HG02798 (cell line): ENCODE data around the gene DCTN2.
"Not testable (repeated sequence)": the region's sequence is repeated elsewhere in the genome, so short reads cannot be mapped to it uniquely, and the experiment has no call there.

Source experiments
- ATAC-seq: cut with Tn5 transposase; IDR thresholded peaks from one replicate; pipeline ENCODE4 v1.9.1; 2021; ENCODE audit warnings: mild to moderate bottlenecking; ENCODE audit not compliant: unreplicated experiment, poor library complexity

Gene DCTN2

DNA sequence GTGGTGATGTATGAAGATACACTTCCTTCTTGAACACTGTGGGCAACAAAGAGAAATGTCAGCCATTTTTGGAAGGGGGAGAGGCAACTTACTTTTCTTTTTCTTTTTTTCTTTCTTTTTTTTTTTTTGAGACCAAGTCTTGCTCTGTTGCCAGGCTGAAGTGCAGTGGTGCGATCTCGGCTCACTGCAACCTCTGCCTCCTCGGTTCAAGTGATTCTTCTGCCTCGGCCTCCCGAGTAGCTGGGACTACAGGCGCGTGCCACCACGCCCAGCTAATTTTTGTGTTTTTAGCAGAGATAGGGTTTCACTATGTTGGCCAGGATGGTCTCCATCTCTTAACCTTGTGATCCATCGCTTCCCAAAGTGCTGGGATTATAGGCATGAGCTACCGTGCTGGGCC, 29.3 kb downstream of the DCTN2 start:
- not testable (repeated sequence) for ATAC-seq

GRCh38 chr12:57517187-57517586, 29.8 kb downstream of the DCTN2 start:
- ATAC-seq = no peak

DNA sequence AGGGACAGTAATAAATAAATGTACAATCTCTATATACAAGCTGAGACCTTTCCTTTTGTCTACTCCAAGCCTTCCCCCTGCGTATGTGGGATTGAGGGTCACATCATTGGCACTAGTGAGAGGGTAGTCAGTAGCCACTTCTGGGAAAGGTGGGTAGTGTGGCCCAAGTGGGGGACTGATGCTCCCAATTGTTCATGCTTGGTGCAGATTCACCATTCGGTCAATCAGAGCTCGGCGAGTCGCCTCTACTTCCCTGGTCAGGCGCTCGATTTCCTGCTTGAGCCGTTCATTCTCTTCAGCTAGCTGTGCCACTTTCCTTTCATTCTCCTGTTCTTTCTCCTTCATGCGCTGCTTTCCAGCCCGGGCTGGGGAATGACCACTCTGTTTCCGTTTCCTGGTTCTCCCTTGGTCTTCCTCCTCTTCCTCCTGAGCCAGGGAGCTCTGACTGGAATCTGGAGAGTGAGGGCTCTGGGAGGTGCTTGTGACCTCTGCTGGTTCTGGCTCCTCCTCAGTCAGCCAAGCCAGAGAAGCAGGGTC, 30.3 kb downstream of the DCTN2 start:
- no peak for ATAC-seq

DNA sequence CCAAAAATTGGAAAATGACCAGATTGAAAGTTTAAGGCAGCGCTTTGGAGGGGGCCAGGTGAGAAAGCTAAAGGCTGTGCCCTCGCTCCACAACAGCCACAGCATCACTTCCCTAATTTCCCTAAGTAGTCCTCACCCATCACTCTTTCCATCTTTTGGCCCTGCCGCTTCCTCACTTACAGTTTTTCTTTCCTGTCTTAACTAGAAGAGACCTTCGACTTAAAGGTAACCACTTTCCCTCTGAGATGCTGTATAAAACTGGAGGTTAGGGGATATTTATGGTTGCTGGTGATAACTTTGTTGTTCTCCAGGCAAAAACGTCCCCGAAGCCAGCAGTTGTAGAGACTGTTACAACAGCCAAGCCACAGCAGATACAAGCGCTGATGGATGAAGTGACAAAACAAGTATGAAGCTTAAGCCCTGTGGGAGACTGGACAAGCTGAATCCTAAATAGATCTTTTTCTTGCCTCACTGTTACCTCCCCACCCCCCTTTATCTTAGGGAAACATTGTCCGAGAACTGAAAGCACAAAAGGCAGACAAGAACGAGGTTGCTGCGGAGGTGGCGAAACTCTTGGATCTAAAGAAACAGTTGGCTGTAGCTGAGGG, 31.0 kb downstream of the DCTN2 start:
- no peak for ATAC-seq

DNA sequence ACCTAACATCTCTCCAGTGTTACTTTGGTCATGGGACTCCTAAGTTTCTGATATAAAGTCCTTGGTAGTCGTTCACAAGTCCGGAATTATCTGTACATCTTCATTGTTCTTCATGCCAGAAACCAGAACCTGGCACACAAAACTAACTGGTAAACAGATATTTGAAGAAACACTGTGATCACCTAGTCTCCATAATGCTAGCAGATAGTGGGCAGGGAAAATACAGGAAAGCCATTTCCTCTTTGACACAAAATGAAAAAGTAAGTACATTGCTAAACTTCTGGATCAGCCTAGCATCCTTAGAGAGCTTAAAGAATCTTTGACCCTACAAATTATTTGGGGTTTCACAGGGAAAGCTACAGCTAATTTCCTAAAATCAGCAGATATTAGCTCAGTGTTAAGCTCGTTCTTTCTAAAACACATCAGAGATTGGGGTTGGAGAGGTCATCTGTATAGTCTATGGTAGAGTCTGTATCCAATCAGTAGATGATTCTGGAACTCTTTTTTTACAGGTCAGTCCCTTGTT, 31.5 kb downstream of the DCTN2 start:
- ATAC-seq = no peak

- no peak for ATAC-seq
These were observed 32.1 kb downstream of the DCTN2 start for GRCh38 chr12:57514720-57515407.

- ATAC-seq = not testable (repeated sequence)
These were observed 32.7 kb downstream of the DCTN2 start for GRCh38 chr12:57514246-57514645.

DNA sequence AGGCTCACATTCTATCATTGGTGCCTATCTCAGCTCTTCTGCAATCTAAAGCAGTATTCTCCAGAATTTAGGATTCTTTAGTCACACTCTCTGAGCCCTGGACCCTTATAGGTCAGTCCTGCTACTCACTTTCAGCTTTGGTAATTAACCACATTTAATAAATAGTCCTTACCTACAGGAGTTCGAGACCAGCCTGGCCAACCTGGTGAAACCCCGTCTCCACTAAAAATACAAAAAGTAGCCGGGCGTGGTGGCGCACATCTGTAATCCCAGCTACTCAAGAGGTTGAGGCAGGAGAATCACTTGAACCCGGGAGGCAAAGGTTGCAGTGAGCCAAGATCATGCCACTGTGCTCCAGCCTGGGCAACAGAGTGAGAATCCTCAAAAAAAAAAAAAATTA, 33.3 kb downstream of the DCTN2 start:
- ATAC-seq = not testable (repeated sequence)

- no peak for ATAC-seq
These were observed 33.7 kb downstream of the DCTN2 start for GRCh38 chr12:57513266-57513665.

GRCh38 chr12:57512665-57513064, 34.3 kb downstream of the DCTN2 start:
- no peak for ATAC-seq

GRCh38 chr12:57511588-57512325, 35.2 kb downstream of the DCTN2 start:
- ATAC-seq = no peak

- no peak for ATAC-seq
These were observed 35.8 kb downstream of the DCTN2 start for GRCh38 chr12:57511161-57511560.

GRCh38 chr12:57507796-57508195, 39.2 kb downstream of the DCTN2 start:
- not testable (repeated sequence) for ATAC-seq

DNA sequence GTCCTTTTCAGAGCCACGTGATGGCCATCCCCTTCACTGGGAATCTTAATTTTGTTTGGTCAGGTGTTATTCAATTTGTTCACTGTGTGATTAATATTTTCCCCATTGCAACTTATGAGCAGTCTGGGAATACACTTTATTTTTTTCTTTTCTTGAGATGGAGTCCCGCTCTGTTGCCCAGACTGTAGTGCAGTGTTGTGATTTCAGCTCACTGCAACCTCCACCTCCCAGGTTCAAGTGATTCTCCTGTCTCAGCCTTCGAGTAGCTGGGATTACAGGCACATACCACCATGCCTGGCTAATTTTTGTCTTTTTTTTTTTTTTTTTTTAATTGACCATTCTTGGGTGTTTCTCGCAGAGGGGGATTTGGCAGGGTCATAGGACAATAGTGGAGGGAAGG, 40.5 kb downstream of the DCTN2 start:
- ATAC-seq = not testable (repeated sequence)

DNA sequence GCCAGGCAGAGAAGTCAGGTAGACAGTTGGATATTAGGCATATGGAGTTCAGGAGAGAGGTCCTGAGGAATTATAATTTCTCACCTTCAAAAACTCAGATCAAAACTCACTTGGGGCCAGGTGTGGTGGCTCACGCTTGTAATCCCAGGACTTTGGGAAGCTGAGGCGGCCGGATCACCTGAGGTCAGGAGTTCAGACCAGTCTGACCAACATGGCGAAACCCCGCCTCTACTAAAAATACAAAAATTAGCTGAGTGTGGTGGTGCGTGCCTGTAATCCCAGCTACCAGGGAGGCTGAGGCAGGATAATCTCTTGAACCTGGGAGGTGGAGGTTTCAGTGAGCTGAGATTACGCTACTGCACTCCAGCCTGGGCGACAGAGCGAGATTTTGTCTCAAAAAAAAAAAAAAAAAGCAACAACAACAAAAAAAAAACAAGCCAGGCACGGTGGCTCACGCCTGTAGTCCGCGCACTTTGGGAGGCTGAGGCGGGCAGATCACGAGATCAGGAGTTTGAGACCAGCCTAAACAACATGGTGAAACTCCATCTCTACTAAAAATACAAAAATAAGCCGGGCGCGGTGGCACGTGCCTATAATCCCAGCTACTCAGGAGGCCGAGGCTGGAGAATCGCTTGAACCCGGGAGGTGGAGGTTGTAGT, 44.6 kb downstream of the DCTN2 start:
- not testable (repeated sequence) for ATAC-seq

DNA sequence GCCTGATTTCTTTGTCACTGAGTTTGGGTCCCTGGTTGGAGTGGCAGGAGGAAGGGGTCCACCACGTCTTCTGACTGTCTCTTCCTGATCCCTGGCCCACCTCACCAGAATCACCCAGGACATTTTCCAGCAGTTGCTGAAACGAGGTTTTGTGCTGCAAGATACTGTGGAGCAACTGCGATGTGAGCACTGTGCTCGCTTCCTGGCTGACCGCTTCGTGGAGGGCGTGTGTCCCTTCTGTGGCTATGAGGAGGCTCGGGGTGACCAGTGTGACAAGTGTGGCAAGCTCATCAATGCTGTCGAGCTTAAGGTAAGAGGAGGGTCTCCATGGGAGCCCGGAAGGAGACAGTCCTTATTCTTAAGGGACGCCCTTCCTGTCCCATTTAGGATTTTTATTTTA, 46.8 kb downstream of the DCTN2 start:
- ATAC-seq = no peak

DNA sequence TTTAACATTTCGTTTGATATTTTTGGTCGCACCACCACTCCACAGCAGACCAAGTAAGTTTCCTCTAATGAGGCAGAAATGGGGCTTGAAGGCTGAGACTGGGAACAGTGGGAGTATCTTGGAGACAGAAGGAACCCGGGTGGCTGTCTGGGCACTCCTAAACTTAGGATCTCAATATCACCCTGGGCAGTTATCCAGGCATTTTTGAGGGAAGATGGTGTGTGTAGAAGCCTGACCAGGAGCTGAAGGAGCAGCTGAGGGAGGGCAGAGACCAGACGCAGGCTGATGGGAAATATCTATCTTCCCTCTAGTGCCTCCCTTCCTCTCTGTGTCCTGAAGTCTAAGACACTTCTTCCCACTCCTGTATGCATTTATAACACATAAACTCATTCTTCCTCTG, 48.4 kb downstream of the DCTN2 start:
- no peak for ATAC-seq

DNA sequence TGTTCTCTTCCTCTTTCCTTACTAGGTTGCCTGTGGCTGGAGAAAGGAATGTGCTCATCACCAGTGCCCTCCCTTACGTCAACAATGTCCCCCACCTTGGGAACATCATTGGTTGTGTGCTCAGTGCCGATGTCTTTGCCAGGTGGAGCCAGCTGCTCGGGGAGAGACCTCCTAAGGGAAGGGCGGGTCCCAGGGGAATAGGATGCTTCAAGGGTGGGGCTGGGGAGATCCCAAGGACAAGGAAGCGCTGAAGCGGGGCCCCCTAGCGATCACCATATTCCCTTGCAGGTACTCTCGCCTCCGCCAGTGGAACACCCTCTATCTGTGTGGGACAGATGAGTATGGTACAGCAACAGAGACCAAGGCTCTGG, 48.9 kb downstream of the DCTN2 start:
- no peak for ATAC-seq

GRCh38 chr12:57497223-57498131, 49.5 kb downstream of the DCTN2 start:
- no peak for ATAC-seq

GRCh38 chr12:57496822-57497221, 50.2 kb downstream of the DCTN2 start:
- no peak for ATAC-seq
